NAMALWA (cell line): Measurements from ENCODE around the gene CEP43.

Experiments used
- DNase-seq: peaks from one replicate; pipeline ENCODE4 v3.0.0-alpha.2; 2015; ENCODE audit warnings: low spot score

Gene CEP43

GRCh38 chr6:166969390-166970002 lies 29.7 kb upstream of the CEP43 start:
- DNase-seq = no peak

DNA sequence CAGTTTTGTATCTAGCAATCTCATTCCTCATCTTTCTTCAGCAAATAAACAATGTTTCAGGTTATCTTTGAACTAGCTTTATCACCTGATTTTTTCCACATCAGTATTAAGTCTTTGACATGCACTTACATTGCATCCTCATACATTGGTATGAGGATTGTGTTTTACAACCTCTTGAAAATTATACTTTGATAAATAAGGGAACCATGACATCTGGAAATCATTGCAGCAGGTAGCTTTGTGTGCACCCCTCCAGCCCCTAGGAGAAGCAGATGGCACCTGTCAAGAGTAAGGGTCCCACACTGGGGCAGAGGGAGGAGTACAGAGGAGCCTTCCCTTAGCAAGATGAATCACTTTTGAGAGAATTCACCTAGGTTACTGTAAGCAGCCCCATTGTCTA lies 29.1 kb upstream of the CEP43 start:
- DNase-seq = no peak

- DNase-seq = no peak
These were observed 28.4 kb upstream of the CEP43 start for GRCh38 chr6:166970776-166971175.

DNA sequence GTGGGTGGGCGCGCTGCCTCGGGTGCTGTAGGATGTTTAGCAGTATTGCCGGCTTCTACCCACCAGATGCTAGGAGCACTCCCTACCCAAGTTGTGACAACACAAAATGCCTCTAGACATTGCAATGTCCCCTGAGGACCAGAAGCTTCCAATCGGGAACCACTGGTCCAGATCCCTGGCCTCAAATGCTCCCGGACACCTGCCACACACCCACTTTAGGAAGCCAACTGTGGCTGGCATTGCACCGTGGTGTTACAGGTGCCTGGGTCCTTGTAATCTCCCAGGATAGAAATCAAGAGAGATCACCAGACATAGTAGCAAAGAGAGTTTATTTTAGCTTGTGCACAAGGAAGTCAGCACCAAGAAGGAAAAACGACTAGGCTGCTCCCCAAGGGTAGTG lies 27.9 kb upstream of the CEP43 start:
- no peak for DNase-seq

DNA sequence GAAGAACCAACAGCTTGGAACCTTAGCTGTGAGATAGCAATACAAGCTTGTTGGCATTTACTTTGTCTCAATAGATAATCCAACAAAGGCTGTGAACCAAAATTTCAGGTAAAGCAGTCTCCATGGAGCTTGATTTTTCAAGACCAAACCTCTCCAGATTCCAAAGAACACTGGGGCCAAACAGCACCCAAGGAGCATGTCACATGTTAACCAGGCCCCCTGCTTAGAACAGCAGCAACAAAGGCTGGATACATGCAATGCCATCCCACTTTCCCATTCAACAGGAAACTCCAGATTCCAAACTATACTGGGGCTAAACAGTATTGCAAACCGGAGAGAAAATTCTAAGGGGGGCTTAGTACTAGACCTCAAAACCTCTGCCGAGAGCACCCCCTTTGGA lies 27.1 kb upstream of the CEP43 start:
- DNase-seq = no peak

GRCh38 chr6:166976636-166977035 lies 22.6 kb upstream of the CEP43 start:
- DNase-seq = no peak

DNA sequence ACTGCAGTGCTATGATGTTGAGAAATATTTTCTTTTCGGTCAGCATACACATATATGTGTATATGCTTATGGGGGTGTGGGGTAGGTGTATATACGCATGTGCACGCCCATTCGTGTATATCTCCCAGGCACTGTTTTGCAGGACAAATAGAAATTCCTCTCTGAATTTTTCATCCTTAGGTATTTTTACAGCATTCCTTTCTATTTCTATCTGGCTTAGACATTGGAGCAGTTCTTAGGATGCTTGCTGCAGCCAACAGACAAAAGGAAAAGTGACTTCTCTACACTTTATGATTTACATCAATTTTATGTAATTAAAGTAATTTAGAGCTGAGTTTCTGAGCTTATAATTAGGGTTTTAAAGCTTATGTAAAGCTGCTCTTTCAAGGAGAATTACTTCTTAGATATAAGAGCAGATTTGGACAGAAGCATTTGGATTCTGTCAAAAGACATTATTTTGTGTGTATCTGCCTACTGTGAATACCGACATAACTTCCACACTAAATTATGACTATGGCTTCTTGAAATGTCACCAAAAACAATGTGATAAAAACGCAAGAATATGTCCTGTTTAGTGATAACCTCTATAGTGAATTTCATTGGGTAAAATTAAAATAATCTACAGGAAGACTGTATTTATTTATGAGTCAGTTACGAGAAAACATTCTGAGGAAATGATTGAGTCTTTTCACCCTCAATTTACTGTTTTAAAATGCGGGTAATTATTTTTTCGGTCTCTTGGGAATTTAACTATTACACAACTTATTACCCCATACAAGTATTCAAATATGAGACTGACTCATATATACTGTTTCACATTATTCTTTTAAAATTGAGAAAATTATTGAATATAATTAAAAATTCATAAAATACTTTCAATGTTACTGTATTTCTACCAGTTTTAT lies 21.3 kb upstream of the CEP43 start:
- DNase-seq = no peak

DNA sequence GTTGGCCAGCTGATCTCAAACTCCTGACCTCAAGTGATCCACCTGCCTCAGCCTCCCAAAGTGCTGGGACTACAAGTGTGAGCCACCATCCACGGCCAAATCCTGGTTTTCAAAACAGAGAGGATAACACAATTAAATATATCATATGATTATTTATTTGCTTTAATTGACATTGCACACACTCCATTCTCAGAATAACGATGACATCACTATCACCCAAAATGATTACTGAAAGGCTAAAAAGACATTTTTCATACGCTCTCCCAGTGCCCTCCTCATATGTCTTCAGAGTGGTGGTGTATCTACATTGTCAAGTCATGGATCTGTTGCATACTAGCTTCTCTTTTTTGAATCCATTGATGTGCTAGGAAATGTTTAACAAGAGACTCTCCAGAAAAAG lies 18.5 kb upstream of the CEP43 start:
- no peak for DNase-seq

DNA sequence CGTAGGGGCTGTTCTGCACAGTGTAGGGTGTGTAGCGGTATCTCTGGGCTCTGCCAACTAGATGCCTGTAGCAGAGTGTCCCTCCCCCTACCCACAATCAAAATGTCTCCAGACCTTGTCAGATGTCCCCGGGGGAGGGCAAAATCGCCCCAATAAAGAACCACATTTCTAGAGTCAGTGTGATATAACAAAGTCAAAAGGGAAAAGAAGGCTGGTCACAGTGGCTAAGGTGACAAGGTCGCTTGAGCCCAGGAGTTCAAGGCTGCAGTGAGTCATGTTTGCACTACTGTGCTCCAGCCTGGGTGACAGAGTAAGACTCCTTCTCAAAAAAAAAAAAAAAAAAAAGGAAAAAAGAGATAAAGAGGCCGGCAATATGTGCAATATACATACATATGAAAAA lies 11.7 kb upstream of the CEP43 start:
- DNase-seq = no peak

DNA sequence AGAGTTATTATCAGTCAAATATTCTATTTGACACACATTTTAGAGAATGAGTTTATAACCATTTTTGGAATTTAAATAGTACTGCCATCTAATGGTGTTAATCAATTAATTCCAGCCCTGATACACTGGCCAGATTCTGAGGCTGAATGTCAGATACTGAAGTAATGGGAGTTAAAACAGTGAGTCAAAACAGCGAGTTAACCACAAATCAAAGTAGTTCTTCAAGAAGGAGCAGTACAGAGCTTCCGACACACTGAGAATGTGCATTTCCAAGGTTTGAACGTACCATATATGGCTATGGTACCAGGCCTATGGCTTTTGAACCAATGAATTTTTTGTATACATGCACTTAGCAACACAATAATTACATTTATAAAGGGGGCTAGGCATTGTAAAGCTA lies 11.3 kb upstream of the CEP43 start:
- DNase-seq = no peak

DNA sequence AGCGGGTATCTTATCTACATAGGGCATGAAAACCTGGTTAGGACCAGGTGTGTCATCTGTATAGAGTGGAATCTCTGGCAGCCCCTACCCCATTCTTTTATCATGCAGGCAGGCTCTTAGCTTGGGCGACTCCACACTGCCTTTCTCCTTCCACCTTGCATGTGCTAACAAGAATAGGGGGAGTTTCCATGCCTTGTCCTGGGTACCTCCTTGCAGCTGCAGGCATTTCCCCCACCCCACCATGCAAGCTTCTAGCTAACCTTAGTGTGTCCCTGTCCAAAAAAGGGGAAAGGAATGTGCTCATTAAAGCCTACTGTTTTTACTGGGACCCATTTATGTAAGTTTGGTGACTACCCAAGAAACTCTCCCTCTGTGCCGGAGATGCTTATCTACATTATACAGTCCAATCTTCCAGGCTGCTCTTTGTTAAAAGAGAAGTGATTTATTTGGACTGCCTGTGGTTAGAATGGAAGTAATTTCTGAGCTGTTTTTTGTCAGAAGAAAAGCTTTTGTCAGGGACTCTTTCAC lies 10.5 kb upstream of the CEP43 start:
- DNase-seq = no peak

- peak; percentile 70 for DNase-seq
These were observed 9.7 kb upstream of the CEP43 start for GRCh38 chr6:166989427-166990032.

DNA sequence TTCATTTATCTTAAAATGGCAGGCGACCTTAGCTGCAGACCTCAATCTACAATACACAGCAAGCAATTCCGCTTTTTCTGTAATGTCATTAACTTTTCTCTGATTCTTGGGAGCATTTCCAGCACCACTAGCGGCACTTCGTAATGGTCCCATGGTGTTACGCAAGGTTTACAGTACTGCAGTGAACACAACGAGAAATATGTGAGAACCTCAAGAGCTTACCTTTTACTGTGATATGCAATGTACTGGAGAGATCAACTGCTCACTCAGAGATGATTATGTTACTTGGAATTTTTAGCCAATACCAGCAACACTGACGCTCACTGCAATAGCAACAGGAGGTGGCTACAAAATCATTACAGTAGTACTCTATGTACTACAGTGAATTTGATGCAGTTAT lies 2.8 kb upstream of the CEP43 start:
- DNase-seq = no peak

- no peak for DNase-seq
These were observed 1.8 kb upstream of the CEP43 start for GRCh38 chr6:166997348-166997747.

DNA sequence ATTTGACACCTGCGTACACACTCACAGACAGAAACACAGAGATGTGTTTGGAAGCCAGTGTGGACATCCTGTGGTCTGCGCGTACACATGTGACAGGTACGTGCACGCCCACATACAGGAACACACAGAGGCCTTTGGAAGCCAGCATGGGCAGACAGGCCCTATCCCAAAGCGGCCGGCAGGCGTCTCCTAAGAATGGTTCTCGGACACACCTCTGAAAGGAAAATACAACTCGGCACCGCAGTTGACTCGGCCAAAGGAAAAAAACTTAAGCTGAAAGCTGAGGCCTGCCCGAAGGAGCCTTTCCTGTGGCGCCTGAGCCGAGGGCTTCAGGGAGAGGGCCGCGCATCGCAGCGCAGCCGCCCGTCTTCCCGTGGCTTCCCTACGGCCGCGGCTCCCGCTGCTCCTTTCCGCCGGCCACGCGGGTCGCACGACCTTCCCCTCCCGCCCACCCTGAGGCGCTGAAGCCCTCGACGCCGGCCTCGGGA lies 1.4 kb upstream of the CEP43 start:
- DNase-seq = peak; percentile 50

GRCh38 chr6:166998256-166999144 lies 697 bp upstream of the CEP43 start:
- no peak for DNase-seq

GRCh38 chr6:166999884-167000253 lies 672 bp downstream of the CEP43 start:
- DNase-seq = peak; percentile 44

GRCh38 chr6:167000759-167001158 lies 1.6 kb downstream of the CEP43 start:
- no peak for DNase-seq

DNA sequence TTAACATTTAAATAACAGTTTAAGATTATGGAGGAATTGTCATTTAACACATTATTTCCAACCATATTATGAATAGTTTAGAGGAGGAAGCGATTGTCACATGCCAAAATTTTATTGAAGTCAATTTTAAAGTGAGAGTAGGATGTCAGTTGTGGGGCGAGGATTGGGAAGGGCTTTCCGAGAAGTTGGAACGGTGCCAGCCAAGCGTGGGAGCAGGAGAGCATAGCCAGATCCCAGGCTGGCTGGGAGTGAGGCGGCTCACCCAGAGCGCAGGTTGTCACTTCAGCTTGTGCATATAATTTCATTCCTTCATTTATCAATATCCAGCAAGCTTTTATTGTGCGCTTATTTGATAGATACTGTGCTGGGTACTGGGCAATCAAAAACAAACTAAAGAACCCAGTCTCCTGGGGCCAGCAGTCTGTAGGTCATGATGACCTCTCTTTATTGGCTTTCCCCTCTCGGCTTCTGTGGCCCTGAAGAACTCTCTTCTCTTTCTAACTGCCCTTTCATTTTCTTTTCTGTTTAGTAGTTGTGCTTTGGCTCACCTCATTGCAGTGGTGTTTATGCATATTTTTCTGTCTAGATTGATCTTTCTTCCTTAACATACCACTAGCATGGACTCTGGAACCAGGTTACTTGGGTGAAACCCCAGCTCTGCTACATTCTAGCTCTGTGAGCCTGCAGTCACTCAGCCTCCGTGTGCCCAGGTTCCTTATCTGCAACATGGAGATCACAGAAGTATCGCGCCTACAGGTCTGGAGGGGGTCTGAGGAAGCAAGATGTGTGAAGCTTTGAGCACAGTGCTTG lies 6.4 kb downstream of the CEP43 start:
- DNase-seq = no peak

- no peak for DNase-seq
These were observed 8.8 kb downstream of the CEP43 start for GRCh38 chr6:167007985-167008384.

DNA sequence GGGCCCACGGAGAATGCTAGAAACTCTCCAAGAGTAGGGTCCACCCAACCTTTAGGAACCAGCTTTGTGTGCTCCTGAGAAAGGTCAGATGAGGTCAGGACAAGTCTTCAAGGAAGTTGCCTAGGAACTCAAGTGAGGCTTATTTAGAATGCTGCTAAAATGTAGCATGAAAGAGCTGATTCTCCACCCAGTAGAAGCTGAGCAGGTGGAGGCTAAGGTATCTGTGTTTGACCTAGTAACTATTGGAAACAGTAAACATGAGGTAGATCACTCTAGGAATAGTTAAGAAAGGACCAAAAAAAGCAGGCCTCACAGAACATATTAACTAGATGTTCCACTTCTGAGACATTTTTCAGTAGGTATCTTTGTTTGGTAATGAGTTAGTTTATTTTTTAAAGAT lies 13.9 kb downstream of the CEP43 start:
- peak; percentile 17 for DNase-seq
